Adrenal gland (tissue), 12 donors: Measurements from ENCODE around the gene PLOD2. TPM values are rescaled to one million over a fixed set of nuclear protein-coding genes. Genes with fewer than 3 reads are reported as not detected.
A peak's percentile ranks its signal among the peaks of the same experiment; 100 is the strongest.

ENCODE experiments used
- DNase-seq, 7 donors: peaks; one replicate each; pipeline ENCODE4 v3.0.0-alpha.2; 2019 to 2020
- H3K27ac ChIP-seq, 5 donors: fragments of 200-600 bp; sonication (generic) in 4 of 5; 1 replicate in 3 of 5; 2 replicates in 2 of 5; pipeline versions ENCODE4 v1.5.1 to v1.8.0; 2016 to 2020; ENCODE audit warnings: mild to moderate bottlenecking in 1 of 5
- H3K27me3 ChIP-seq: fragments of 200-600 bp; 2 replicates; pipeline ENCODE4 v1.8.0; 2021
- H3K36me3 ChIP-seq, 2 donors: fragments of 200-600 bp; replicated peaks in 1 of 2; 1 replicate in 1 of 2; 2 replicates in 1 of 2; pipeline versions ENCODE4 v1.5.1 to v1.8.0; 2018 to 2022
- H3K4me1 ChIP-seq, 2 donors: fragments of 200-600 bp; replicated peaks in 1 of 2; 1 replicate in 1 of 2; 2 replicates in 1 of 2; pipeline versions ENCODE4 v1.5.1 to v1.8.0; 2018 to 2021
- H3K4me3 ChIP-seq, 4 donors: fragments of 200-600 bp; sonication (generic) in 3 of 4; one replicate each; pipeline ENCODE4 v1.5.1; 2016 to 2018
- H3K9me3 ChIP-seq, 3 donors: fragments of 200-600 bp; sonication (generic) in 1 of 3; replicated peaks in 1 of 3; 1 replicate in 2 of 3; 2 replicates in 1 of 3; pipeline versions ENCODE4 v1.5.1 to v1.8.0; 2016 to 2021
- CTCF ChIP-seq, 6 experiments: fragments of 450-650 bp in 4 of 6; fragments of 200-600 bp in 2 of 6; sonication (generic) in 1 of 6; IDR thresholded peaks; 1 replicate in 5 of 6; 2 replicates in 1 of 6; pipeline versions ENCODE4 v1.5.1 to v1.8.0; 2016 to 2021; ENCODE audit warnings: antibody characterized with exemption in 6 of 6, mild to moderate bottlenecking in 2 of 6, moderate library complexity in 1 of 6
- POLR2A ChIP-seq, 2 donors: fragments of 450-650 bp; IDR thresholded peaks; one replicate each; pipeline ENCODE4 v1.6.1; 2017; ENCODE audit warnings: antibody characterized with exemption in 2 of 2, mild to moderate bottlenecking in 2 of 2, moderate library complexity in 1 of 2
- WGBS, 4 donors: extraction: QIAGEN DNeasy Blood & Tissue Kit in 2 of 4; methylation state at CpG; one replicate each; pipeline versions ENCODE4 v1.1.5 to v1.1.7; 2013 to 2017; 5-methylcytosine and 5-hydroxymethylcytosine counted together
- intact Hi-C, 2 donors: fragments of 100-400 bp; cut with DNase I; formaldehyde crosslinking; loops; one replicate each; pipeline versions ENCODE4 v1.14.1 to v1.15.0; 2022 to 2023
- polyA plus RNA-seq, 3 donors: library from polyadenylated mRNA; stranded (reverse); fragments of 200-250 nt in 2 of 3; fragments of 350-450 nt in 1 of 3; fragmentation: Illumina TruSeq in 1 of 3; extraction: RNeasy Lipid Tissue Mini Kit (QIAGEN cat#74804) in 1 of 3; gene quantifications; one replicate each; pipeline ENCODE4 v1.2.3, GENCODE V29; 2013 to 2014
- total RNA-seq, 9 donors: library from RNA; depleted of rRNA in 4 of 9; stranded (reverse); fragments of >200 nt in 4 of 9; fragments of 120-200 nt in 1 of 9; fragmentation: NEBNext Ultra II Directional in 1 of 9; extraction: Animal tissue kit (Norgen Biotek cat#: 25700) in 1 of 9; gene quantifications; one replicate each; pipeline versions ENCODE4 v1.1.0 to v1.2.4, GENCODE V29; 2013 to 2023
- donor health status: healthy with polysubstance abuse.
- donor health status: Bipolar disorder and iron deficiency.
- donor health status: DM: yes; HTN: yes; CAD: no.
- donor health status: DM: no; HTN: no; CAD: no.
- donor health status: DM: no; HTN: no; CAD: no.
- donor health status: DM: yes; HTN: yes; CAD: no.

Gene PLOD2
- total and polyA plus RNA-seq, 12 donors: 23.1 to 79.0 (median 41.7) TPM

- DNase-seq: no peak
- Histone ChIP-seq H3K4me3 (no peak overlapping the region), H3K36me3 (no peaks in the 10 kb centered on the region), H3K4me1 (peaks cover 13 to 21% of the 10 kb centered on the region in 2 donors), H3K9me3 (no peaks in the 10 kb centered on the region), H3K27ac (peak overlapping the region in 2 of 5 donors; percentile 45 to 83), H3K27me3 (no peaks in the 10 kb centered on the region)
- intact Hi-C loops: no loop called here
- no peak for TF ChIP-seq CTCF (IDR thresholded peaks at IDR 0.05)
- no peak for TF ChIP-seq POLR2A (IDR thresholded peaks at IDR 0.05)
- 90 to 93% (median 92%) methylated on average over 7 of the region's 7 CpGs for WGBS, 4 donors
Observed at GRCh38 chr3:146164971-146165769, 4.2 kb upstream of the PLOD2 start.

- H3K9me3 ChIP-seq: no peaks in the 10 kb centered on the region
- DNase-seq: no peak
- TF ChIP-seq POLR2A (IDR thresholded peaks at IDR 0.05) (no peak), CTCF (IDR thresholded peaks at IDR 0.05) (no peak)
- no peaks in the 10 kb centered on the region for H3K27me3 ChIP-seq
- no peak overlapping the region for H3K4me3 ChIP-seq
- H3K36me3 ChIP-seq: no peaks in the 10 kb centered on the region
- intact Hi-C loops: no loop called here
- H3K4me1 ChIP-seq: peaks cover 13 to 24% of the 10 kb centered on the region in 2 donors
- peak overlapping the region in 1 of 5 donors; percentile 83 for H3K27ac ChIP-seq
Observed at GRCh38 chr3:146164506-146164905, 3.5 kb upstream of the PLOD2 start.

GRCh38 chr3:146164071-146164470 lies 3.1 kb upstream of the PLOD2 start:
- intact Hi-C loops: no loop called here
- H3K27me3 ChIP-seq: no peaks in the 10 kb centered on the region
- H3K36me3 ChIP-seq: no peaks in the 10 kb centered on the region
- H3K4me3 ChIP-seq: no peak overlapping the region
- H3K27ac ChIP-seq: no peak overlapping the region
- TF ChIP-seq POLR2A (IDR thresholded peaks at IDR 0.05) (no peak), CTCF (IDR thresholded peaks at IDR 0.05) (no peak)
- no peaks in the 10 kb centered on the region for H3K9me3 ChIP-seq
- no peak for DNase-seq
- H3K4me1 ChIP-seq: peaks cover 13 to 28% of the 10 kb centered on the region in 2 donors

- 59 to 73% (median 66%) methylated on average over 2 of the region's 2 CpGs for WGBS, 4 donors
- no peaks in the 10 kb centered on the region for H3K27me3 ChIP-seq
- intact Hi-C loops: no loop called here
- H3K9me3 ChIP-seq: no peaks in the 10 kb centered on the region
- TF ChIP-seq CTCF (IDR thresholded peaks at IDR 0.05) (peak in 4 of 6 experiments; percentile 28 to 68 (median 60)), POLR2A (IDR thresholded peaks at IDR 0.05) (no peak)
- DNase-seq: no peak
- H3K4me1 ChIP-seq: peaks cover 17 to 33% of the 10 kb centered on the region in 2 donors
- H3K4me3 ChIP-seq: no peak overlapping the region
- H3K27ac ChIP-seq: no peak overlapping the region
- H3K36me3 ChIP-seq: no peaks in the 10 kb centered on the region
Observed at GRCh38 chr3:146163584-146163983, 2.6 kb upstream of the PLOD2 start.
